Measurements from ENCODE around the gene FARP1.

The FARP1 gene

DNA sequence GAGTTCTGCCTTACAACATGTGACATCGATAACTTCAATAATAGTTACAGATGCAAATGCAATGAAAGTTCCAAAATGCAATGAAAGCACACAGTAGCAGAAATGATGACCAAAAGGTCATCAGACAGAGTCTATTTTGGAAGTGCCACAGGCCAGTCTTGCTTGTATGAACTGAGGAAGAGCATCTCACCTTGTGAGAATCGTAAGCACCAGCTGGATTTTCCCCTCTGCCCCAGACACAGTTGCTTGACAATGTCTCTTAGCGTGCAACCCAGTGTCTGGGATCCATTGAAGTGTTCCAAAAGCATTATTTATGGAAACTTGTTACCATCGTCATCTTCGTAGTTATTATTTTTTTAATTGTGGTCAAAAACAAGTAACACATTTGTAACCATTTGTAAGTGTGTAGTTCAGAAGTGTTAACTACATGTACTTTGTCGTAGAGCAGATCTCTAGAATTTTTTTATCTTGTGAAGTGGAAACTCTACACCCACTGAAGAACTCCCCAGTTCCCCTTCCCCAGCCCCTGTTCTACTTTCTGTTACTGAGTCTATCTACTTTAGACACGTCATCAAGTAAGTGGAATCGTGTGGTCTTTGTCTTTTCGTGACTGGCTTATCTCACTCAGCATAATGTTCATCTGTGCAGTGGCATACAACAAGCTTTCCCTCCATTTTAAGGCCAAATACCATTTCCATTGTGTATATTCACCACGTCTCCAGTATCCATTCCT, 204.2 kb downstream of the FARP1 start:
- TF ChIP-seq FOXM1 (IDR thresholded peaks at IDR 0.05; ENCODE audit: borderline replicate concordance, low read depth) (no peak), EP300 (IDR thresholded peaks at IDR 0.05; ENCODE audit: borderline replicate concordance) (no peak), CREB1 (IDR thresholded peaks at IDR 0.05; ENCODE audit: low read depth) (no peak), RAD21 (IDR thresholded peaks at IDR 0.05; ENCODE audit: low read depth) (no peak)

DNA sequence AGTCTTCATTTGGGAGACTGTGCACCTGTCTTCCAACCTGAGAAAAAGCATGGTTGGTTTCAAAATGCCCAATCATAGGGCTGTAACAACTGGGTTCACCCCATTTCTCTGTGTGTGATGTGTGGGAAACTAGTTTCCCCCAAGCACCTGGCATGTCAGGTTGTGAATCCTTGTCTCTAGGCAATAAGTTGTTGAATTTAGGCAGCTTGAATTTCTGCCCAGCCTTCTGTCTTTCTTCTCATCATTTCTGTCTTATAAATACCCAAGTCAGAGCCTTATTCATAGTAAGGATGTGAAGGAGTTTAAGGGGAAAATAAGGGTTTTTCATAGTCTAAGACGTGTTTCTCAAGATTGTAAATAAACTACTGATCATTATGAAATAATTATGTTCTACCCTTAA, 204.9 kb downstream of the FARP1 start:
- TF ChIP-seq NFIC (IDR thresholded peaks at IDR 0.05) (no peak), EP300 (IDR thresholded peaks at IDR 0.05; ENCODE audit: borderline replicate concordance) (no peak), USF1 (IDR thresholded peaks at IDR 0.05) (no peak), CEBPB (IDR thresholded peaks at IDR 0.05) (no peak), TCF12 (IDR thresholded peaks at IDR 0.05; ENCODE audit: low read depth) (no peak), YY1 (IDR thresholded peaks at IDR 0.05; ENCODE audit: low read depth) (no peak), TAF1 (IDR thresholded peaks at IDR 0.05; ENCODE audit: low read depth) (no peak), EGR1 (IDR thresholded peaks at IDR 0.05) (no peak), FOXM1 (IDR thresholded peaks at IDR 0.05; ENCODE audit: borderline replicate concordance, low read depth) (no peak), ZBTB7A (IDR thresholded peaks at IDR 0.05; ENCODE audit: low read depth) (no peak), RAD21 (IDR thresholded peaks at IDR 0.05; ENCODE audit: low read depth) (no peak), CREB1 (IDR thresholded peaks at IDR 0.05; ENCODE audit: low read depth) (no peak), TEAD4 (IDR thresholded peaks at IDR 0.05) (no peak)
- TF ChIP-seq, protein P1, sequence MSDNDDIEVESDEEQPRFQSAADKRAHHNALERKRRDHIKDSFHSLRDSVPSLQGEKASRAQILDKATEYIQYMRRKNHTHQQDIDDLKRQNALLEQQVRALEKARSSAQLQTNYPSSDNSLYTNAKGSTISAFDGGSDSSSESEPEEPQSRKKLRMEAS (IDR thresholded peaks at IDR 0.05), result no peak
- TF ChIP-seq, protein P2, sequence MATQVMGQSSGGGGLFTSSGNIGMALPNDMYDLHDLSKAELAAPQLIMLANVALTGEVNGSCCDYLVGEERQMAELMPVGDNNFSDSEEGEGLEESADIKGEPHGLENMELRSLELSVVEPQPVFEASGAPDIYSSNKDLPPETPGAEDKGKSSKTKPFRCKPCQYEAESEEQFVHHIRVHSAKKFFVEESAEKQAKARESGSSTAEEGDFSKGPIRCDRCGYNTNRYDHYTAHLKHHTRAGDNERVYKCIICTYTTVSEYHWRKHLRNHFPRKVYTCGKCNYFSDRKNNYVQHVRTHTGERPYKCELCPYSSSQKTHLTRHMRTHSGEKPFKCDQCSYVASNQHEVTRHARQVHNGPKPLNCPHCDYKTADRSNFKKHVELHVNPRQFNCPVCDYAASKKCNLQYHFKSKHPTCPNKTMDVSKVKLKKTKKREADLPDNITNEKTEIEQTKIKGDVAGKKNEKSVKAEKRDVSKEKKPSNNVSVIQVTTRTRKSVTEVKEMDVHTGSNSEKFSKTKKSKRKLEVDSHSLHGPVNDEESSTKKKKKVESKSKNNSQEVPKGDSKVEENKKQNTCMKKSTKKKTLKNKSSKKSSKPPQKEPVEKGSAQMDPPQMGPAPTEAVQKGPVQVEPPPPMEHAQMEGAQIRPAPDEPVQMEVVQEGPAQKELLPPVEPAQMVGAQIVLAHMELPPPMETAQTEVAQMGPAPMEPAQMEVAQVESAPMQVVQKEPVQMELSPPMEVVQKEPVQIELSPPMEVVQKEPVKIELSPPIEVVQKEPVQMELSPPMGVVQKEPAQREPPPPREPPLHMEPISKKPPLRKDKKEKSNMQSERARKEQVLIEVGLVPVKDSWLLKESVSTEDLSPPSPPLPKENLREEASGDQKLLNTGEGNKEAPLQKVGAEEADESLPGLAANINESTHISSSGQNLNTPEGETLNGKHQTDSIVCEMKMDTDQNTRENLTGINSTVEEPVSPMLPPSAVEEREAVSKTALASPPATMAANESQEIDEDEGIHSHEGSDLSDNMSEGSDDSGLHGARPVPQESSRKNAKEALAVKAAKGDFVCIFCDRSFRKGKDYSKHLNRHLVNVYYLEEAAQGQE (IDR thresholded peaks at IDR 0.05; ENCODE audit: low read depth), result no peak

GRCh38 chr13:98348466-98349200, 205.7 kb downstream of the FARP1 start:
- TF ChIP-seq, protein P1 (IDR thresholded peaks at IDR 0.05), result no peak
- TF ChIP-seq CREB1 (IDR thresholded peaks at IDR 0.05; ENCODE audit: low read depth), result no peak
- TF ChIP-seq, protein P2 (IDR thresholded peaks at IDR 0.05; ENCODE audit: low read depth), result no peak
- no peak for TF ChIP-seq NFIC (IDR thresholded peaks at IDR 0.05)
- no peak for TF ChIP-seq YY1 (IDR thresholded peaks at IDR 0.05; ENCODE audit: low read depth)
- no peak for TF ChIP-seq EP300 (IDR thresholded peaks at IDR 0.05; ENCODE audit: borderline replicate concordance)
- TF ChIP-seq FOXM1 (IDR thresholded peaks at IDR 0.05; ENCODE audit: borderline replicate concordance, low read depth), result no peak
- no peak for TF ChIP-seq TCF12 (IDR thresholded peaks at IDR 0.05; ENCODE audit: low read depth)
- no peak for TF ChIP-seq RAD21 (IDR thresholded peaks at IDR 0.05; ENCODE audit: low read depth)
- no peak for TF ChIP-seq EGR1 (IDR thresholded peaks at IDR 0.05)
- no peak for TF ChIP-seq ZBTB7A (IDR thresholded peaks at IDR 0.05; ENCODE audit: low read depth)
- no peak for TF ChIP-seq USF1 (IDR thresholded peaks at IDR 0.05)
- no peak for TF ChIP-seq TAF1 (IDR thresholded peaks at IDR 0.05; ENCODE audit: low read depth)
- TF ChIP-seq CEBPB (IDR thresholded peaks at IDR 0.05), result no peak

DNA sequence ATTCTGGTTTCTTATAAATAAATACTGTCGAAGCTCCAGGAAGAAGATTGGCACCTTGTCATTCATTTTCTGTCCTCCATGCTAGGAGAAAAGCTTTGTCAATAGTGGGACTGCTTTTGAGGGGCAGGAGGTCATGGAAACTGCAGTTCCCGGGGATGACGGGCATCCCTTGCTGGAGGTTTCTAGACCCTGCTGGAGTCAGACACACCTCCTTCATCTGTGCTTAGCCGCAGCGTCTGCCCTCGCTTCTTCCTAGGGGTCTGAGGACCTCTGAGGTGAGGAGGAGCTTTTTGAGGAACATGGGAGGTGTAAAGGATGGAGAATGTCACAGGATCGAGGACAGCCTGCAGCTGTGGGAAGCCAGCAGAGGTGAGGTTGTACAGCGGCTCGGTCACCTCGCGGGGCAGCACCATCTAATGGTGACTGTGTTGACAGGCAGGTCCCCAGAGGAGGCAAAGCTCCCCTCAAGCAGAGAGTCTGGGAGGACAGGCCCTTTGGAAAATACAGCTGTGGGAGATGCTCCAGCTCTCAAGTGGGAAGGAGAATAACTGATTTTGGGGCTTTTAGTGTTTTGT, 206.9 kb downstream of the FARP1 start:
- TF ChIP-seq CEBPB (IDR thresholded peaks at IDR 0.05) (no peak), EGR1 (IDR thresholded peaks at IDR 0.05) (no peak), EP300 (IDR thresholded peaks at IDR 0.05; ENCODE audit: borderline replicate concordance) (no peak), RAD21 (IDR thresholded peaks at IDR 0.05; ENCODE audit: low read depth) (peak; percentile 20; the same call in 1 of the 2 replicates), TEAD4 (IDR thresholded peaks at IDR 0.05) (no peak)
- TF ChIP-seq, protein P2 (IDR thresholded peaks at IDR 0.05; ENCODE audit: low read depth), result no peak
